SJCRH30 (cell line): ENCODE measurements around the gene SHISAL2B. TPM values are rescaled to one million over a fixed set of nuclear protein-coding genes. Genes with fewer than 3 reads are reported as not detected.
"Not testable (repeated sequence)": the region's sequence is repeated elsewhere in the genome, so short reads cannot be mapped to it uniquely, and the experiment has no call there.

ENCODE experiments used
- DNase-seq, 2 experiments: peaks; one replicate each; pipeline ENCODE4 v3.0.0-alpha.2; 2015 to 2020
- H3K27ac ChIP-seq: fragments of 250-450 bp; sonication (Bioruptor Pico); 2 replicates; pipeline ENCODE4 v1.5.1; 2020; ENCODE audit warnings: mild to moderate bottlenecking, moderate library complexity
- H3K27me3 ChIP-seq: fragments of 250-450 bp; sonication (Bioruptor Pico); 2 replicates; pipeline ENCODE4 v1.5.1; 2020; ENCODE audit warnings: mild to moderate bottlenecking, moderate library complexity
- H3K36me3 ChIP-seq: fragments of 250-450 bp; sonication (Bioruptor Pico); 2 replicates; pipeline ENCODE4 v1.5.1; 2020; ENCODE audit warnings: mild to moderate bottlenecking, moderate library complexity
- H3K4me1 ChIP-seq: fragments of 250-450 bp; sonication (Bioruptor Pico); 2 replicates; pipeline ENCODE4 v1.5.1; 2020; ENCODE audit warnings: mild to moderate bottlenecking, moderate library complexity
- H3K4me3 ChIP-seq: fragments of 250-450 bp; sonication (Bioruptor Pico); 2 replicates; pipeline ENCODE4 v1.5.1; 2020; ENCODE audit warnings: mild to moderate bottlenecking, moderate library complexity
- H3K9me3 ChIP-seq: fragments of 250-450 bp; sonication (Bioruptor Pico); replicated peaks from 2 replicates; pipeline ENCODE4 v1.5.1; 2020; ENCODE audit warnings: mild to moderate bottlenecking, moderate library complexity
- total RNA-seq: library from RNA; depleted of rRNA; stranded (reverse); fragments of >200 nt; shearing (Covaris generic); gene quantifications from 2 replicates; pipeline ENCODE4 v1.2.3, GENCODE V29; 2014; rRNA removed

Gene SHISAL2B
- not detected in 2 replicates for total RNA-seq

- Histone ChIP-seq H3K4me1 (no peaks in the 10 kb centered on the region), H3K27ac (no peak within 1 kb of the TSS), H3K4me3 (peak within 1 kb of the TSS; percentile 17), H3K27me3 (no peaks in the 10 kb centered on the region; the same call in 1 of the 2 replicates), H3K9me3 (no peaks in the 10 kb centered on the region), H3K36me3 (no peaks in the 10 kb centered on the region)
- DNase-seq = no peak
Measured at GRCh38 chr5:64690417-64691151, at the start of gene SHISAL2B. Gene SHISAL2B, plus strand, starts transcription at chr5:64690503. Its CDS starts 121 bp downstream, at chr5:64690624.

- H3K27me3 ChIP-seq = no peaks in the 10 kb centered on the region
- H3K4me3 ChIP-seq = no peak overlapping the region
- H3K36me3 ChIP-seq = no peaks in the 10 kb centered on the region
- no peak overlapping the region for H3K27ac ChIP-seq
- no peak for DNase-seq
- no peaks in the 10 kb centered on the region for H3K9me3 ChIP-seq
- H3K4me1 ChIP-seq = no peaks in the 10 kb centered on the region
Measured at GRCh38 chr5:64644831-64645230, 45.5 kb upstream of the SHISAL2B start.

GRCh38 chr5:64646169-64646568, 44.1 kb upstream of the SHISAL2B start:
- Histone ChIP-seq H3K9me3 (no peaks in the 10 kb centered on the region), H3K4me3 (no peak overlapping the region), H3K36me3 (no peaks in the 10 kb centered on the region), H3K27ac (no peak overlapping the region), H3K27me3 (no peaks in the 10 kb centered on the region), H3K4me1 (no peaks in the 10 kb centered on the region)
- DNase-seq = no peak

GRCh38 chr5:64649512-64649911, 40.8 kb upstream of the SHISAL2B start:
- H3K27me3 ChIP-seq = no peaks in the 10 kb centered on the region
- no peaks in the 10 kb centered on the region; the same call in 1 of the 2 replicates for H3K9me3 ChIP-seq
- H3K4me1 ChIP-seq = no peaks in the 10 kb centered on the region
- no peak overlapping the region for H3K27ac ChIP-seq
- no peaks in the 10 kb centered on the region for H3K36me3 ChIP-seq
- H3K4me3 ChIP-seq = no peak overlapping the region
- DNase-seq = no peak

GRCh38 chr5:64653766-64654560, 36.3 kb upstream of the SHISAL2B start:
- Histone ChIP-seq H3K27me3 (no peaks in the 10 kb centered on the region), H3K4me1 (no peaks in the 10 kb centered on the region), H3K9me3 (peaks cover 2% of the 10 kb centered on the region; the same call in 1 of the 2 replicates), H3K4me3 (no peak overlapping the region), H3K27ac (no peak overlapping the region), H3K36me3 (no peaks in the 10 kb centered on the region)
- no peak for DNase-seq

- no peak for DNase-seq
- Histone ChIP-seq H3K4me3 (no peak overlapping the region), H3K27ac (no peak overlapping the region), H3K36me3 (no peaks in the 10 kb centered on the region), H3K27me3 (no peaks in the 10 kb centered on the region), H3K9me3 (peaks cover 2% of the 10 kb centered on the region; the same call in 1 of the 2 replicates), H3K4me1 (no peaks in the 10 kb centered on the region)
Measured at GRCh38 chr5:64654561-64654938, 35.8 kb upstream of the SHISAL2B start.

GRCh38 chr5:64655596-64655995, 34.7 kb upstream of the SHISAL2B start:
- Histone ChIP-seq H3K9me3 (peaks cover 2% of the 10 kb centered on the region; the same call in 1 of the 2 replicates), H3K4me1 (no peaks in the 10 kb centered on the region), H3K27me3 (no peaks in the 10 kb centered on the region), H3K36me3 (no peaks in the 10 kb centered on the region), H3K4me3 (no peak overlapping the region), H3K27ac (no peak overlapping the region)
- DNase-seq = no peak

GRCh38 chr5:64659289-64659688, 31.0 kb upstream of the SHISAL2B start:
- H3K27ac ChIP-seq = no peak overlapping the region
- no peak for DNase-seq
- H3K27me3 ChIP-seq = no peaks in the 10 kb centered on the region
- H3K4me1 ChIP-seq = no peaks in the 10 kb centered on the region
- H3K36me3 ChIP-seq = no peaks in the 10 kb centered on the region
- H3K4me3 ChIP-seq = no peak overlapping the region
- H3K9me3 ChIP-seq = peaks cover 2% of the 10 kb centered on the region; the same call in 1 of the 2 replicates

- peak in 1 of 2 experiments; percentile 8 for DNase-seq
- not testable (repeated sequence) for H3K27ac ChIP-seq, H3K9me3 ChIP-seq
Measured at GRCh38 chr5:64663181-64663580, 27.1 kb upstream of the SHISAL2B start.

GRCh38 chr5:64665243-64665642, 25.1 kb upstream of the SHISAL2B start:
- Histone ChIP-seq H3K4me3 (no peak overlapping the region), H3K4me1 (no peaks in the 10 kb centered on the region), H3K27ac (no peak overlapping the region), H3K27me3 (no peaks in the 10 kb centered on the region), H3K36me3 (no peaks in the 10 kb centered on the region), H3K9me3 (no peaks in the 10 kb centered on the region)
- DNase-seq = no peak

More at GRCh38 chr5:64663181-64663580, 27.1 kb upstream of the SHISAL2B start:
- not testable (repeated sequence) for H3K36me3 ChIP-seq, H3K4me1 ChIP-seq, H3K4me3 ChIP-seq, H3K27me3 ChIP-seq

GRCh38 chr5:64666078-64666477, 24.2 kb upstream of the SHISAL2B start:
- Histone ChIP-seq H3K4me3 (no peak overlapping the region), H3K36me3 (no peaks in the 10 kb centered on the region), H3K27me3 (no peaks in the 10 kb centered on the region), H3K4me1 (no peaks in the 10 kb centered on the region), H3K9me3 (no peaks in the 10 kb centered on the region), H3K27ac (no peak overlapping the region)
- DNase-seq = peak in 1 of 2 experiments; percentile 6

- H3K27me3 ChIP-seq = peaks cover 3% of the 10 kb centered on the region; the same call in 1 of the 2 replicates
- H3K36me3 ChIP-seq = no peaks in the 10 kb centered on the region
- H3K27ac ChIP-seq = no peak overlapping the region
- H3K4me3 ChIP-seq = no peak overlapping the region
- no peaks in the 10 kb centered on the region for H3K9me3 ChIP-seq
- H3K4me1 ChIP-seq = no peaks in the 10 kb centered on the region
- no peak for DNase-seq
Measured at GRCh38 chr5:64667068-64667467, 23.2 kb upstream of the SHISAL2B start.

- no peaks in the 10 kb centered on the region for H3K9me3 ChIP-seq
- H3K36me3 ChIP-seq = no peaks in the 10 kb centered on the region
- no peak for DNase-seq
- H3K4me1 ChIP-seq = no peaks in the 10 kb centered on the region
- H3K27ac ChIP-seq = no peak overlapping the region
- H3K4me3 ChIP-seq = no peak overlapping the region
- peaks cover 3% of the 10 kb centered on the region; the same call in 1 of the 2 replicates for H3K27me3 ChIP-seq
Measured at GRCh38 chr5:64670277-64670676, 20.0 kb upstream of the SHISAL2B start.

- Histone ChIP-seq H3K4me3 (no peak overlapping the region), H3K27ac (no peak overlapping the region), H3K27me3 (peaks cover 3% of the 10 kb centered on the region; the same call in 1 of the 2 replicates), H3K4me1 (no peaks in the 10 kb centered on the region), H3K36me3 (no peaks in the 10 kb centered on the region), H3K9me3 (no peaks in the 10 kb centered on the region)
- DNase-seq = no peak
Measured at GRCh38 chr5:64671678-64672077, 18.6 kb upstream of the SHISAL2B start.

GRCh38 chr5:64678374-64678773, 11.9 kb upstream of the SHISAL2B start:
- no peaks in the 10 kb centered on the region for H3K36me3 ChIP-seq
- no peak overlapping the region for H3K4me3 ChIP-seq
- H3K27me3 ChIP-seq = no peaks in the 10 kb centered on the region
- H3K9me3 ChIP-seq = no peaks in the 10 kb centered on the region
- DNase-seq = no peak
- H3K4me1 ChIP-seq = no peaks in the 10 kb centered on the region
- H3K27ac ChIP-seq = no peak overlapping the region
